HuH-7.5 (cell line): Measurements from ENCODE around the gene ALAS2.
"Not testable (repeated sequence)": the region's sequence is repeated elsewhere in the genome, so short reads cannot be mapped to it uniquely, and the experiment has no call there.

Experiments used
- DNase-seq: peaks from one replicate; pipeline ENCODE4 v3.0.0; 2011; ENCODE audit warnings: low spot score

Gene ALAS2

GRCh38 chrX:55030271-55031205, at the start of gene ALAS2:
ALAS2 (minus strand) TSS chrX:55030977; CDS start chrX:55026000, 4,977 bp downstream.
- no peak for DNase-seq

GRCh38 chrX:55074851-55075467, 44.2 kb upstream of the ALAS2 start, which contains the start of gene PAGE2B:
PAGE2B (plus strand) TSS chrX:55075030; CDS start chrX:55076042, 1,012 bp downstream.
- DNase-seq: no peak

GRCh38 chrX:55072286-55072685, 41.5 kb upstream of the ALAS2 start:
- no peak for DNase-seq

GRCh38 chrX:55067180-55067579, 36.4 kb upstream of the ALAS2 start:
- not testable (repeated sequence) for DNase-seq

GRCh38 chrX:55057675-55058249, 27.0 kb upstream of the ALAS2 start:
- no peak for DNase-seq

GRCh38 chrX:55056820-55057674, 26.3 kb upstream of the ALAS2 start:
- DNase-seq: no peak

GRCh38 chrX:55050599-55050998, 19.8 kb upstream of the ALAS2 start:
- DNase-seq: not testable (repeated sequence)

GRCh38 chrX:55041514-55041913, 10.7 kb upstream of the ALAS2 start:
- no peak for DNase-seq

GRCh38 chrX:55039471-55039870, 8.7 kb upstream of the ALAS2 start:
- DNase-seq: no peak

GRCh38 chrX:55033429-55033828, 2.7 kb upstream of the ALAS2 start:
- no peak for DNase-seq

GRCh38 chrX:55029291-55029690, 1.5 kb downstream of the ALAS2 start:
- no peak for DNase-seq

- no peak for DNase-seq
Measured at GRCh38 chrX:55028611-55029010, 2.2 kb downstream of the ALAS2 start.

- DNase-seq: no peak
Measured at GRCh38 chrX:55028040-55028439, 2.7 kb downstream of the ALAS2 start.

- no peak for DNase-seq
Measured at GRCh38 chrX:55026840-55027239, 3.9 kb downstream of the ALAS2 start.

GRCh38 chrX:55026143-55026542, 4.6 kb downstream of the ALAS2 start:
- DNase-seq: no peak

GRCh38 chrX:55014897-55015299, 15.9 kb downstream of the ALAS2 start:
- DNase-seq: no peak

- DNase-seq: no peak
Measured at GRCh38 chrX:55011294-55011693, 19.5 kb downstream of the ALAS2 start.

- DNase-seq: no peak
Measured at GRCh38 chrX:55008571-55009358, 22.0 kb downstream of the ALAS2 start.

- no peak for DNase-seq
Measured at GRCh38 chrX:55007656-55008055, 23.1 kb downstream of the ALAS2 start.

GRCh38 chrX:55006827-55007621, 23.8 kb downstream of the ALAS2 start:
- DNase-seq: no peak
